HEK293 (cell line): ENCODE results near the gene PFDN1.

Experiments used
- CTCF ChIA-PET: fragments of 350-600 bp; formaldehyde crosslinking; extraction: SDS; loops from one replicate; lab custom pipeline; 2021; ENCODE audit warnings: antibody characterized with exemption; lab: Yijun Ruan, JAX
- POLR2A ChIA-PET: fragments of 300-600 bp; formaldehyde crosslinking; extraction: SDS; loops from one replicate; lab custom pipeline; 2020; ENCODE audit warnings: antibody characterized with exemption, inconsistent platforms; lab: Yijun Ruan, JAX
- H3K27ac ChIP-seq: fragments of 200-500 bp; sonication (Bioruptor generic); 2 replicates; pipeline ENCODE4 v1.5.1; 2014; ENCODE audit warnings: low read depth, low read length, control low read depth, inconsistent platforms; ENCODE audit errors: extremely low read depth
- H3K36me3 ChIP-seq, 2 experiments: fragments of 200-500 bp in 1 of 2; sonication (Bioruptor generic) in 1 of 2; 1 replicate in 1 of 2; 2 replicates in 1 of 2; pipeline ENCODE4 v1.5.1; 2014 to 2017; ENCODE audit warnings: inconsistent platforms in 2 of 2, low read length in 2 of 2; ENCODE audit not compliant: control insufficient read depth in 2 of 2, insufficient read depth in 1 of 2
- H3K4me1 ChIP-seq: fragments of 200-500 bp; sonication (Bioruptor generic); 2 replicates; pipeline ENCODE4 v1.5.1; 2014; ENCODE audit warnings: mild to moderate bottlenecking, low read length, inconsistent platforms; ENCODE audit not compliant: control insufficient read depth, insufficient read depth
- H3K4me3 ChIP-seq: 2 replicates; pipeline ENCODE4 v1.5.1; 2011; ENCODE audit warnings: low read depth, mild to moderate bottlenecking, control low read depth, low read length, moderate library complexity
- H3K9me3 ChIP-seq: fragments of 200-500 bp; sonication (Bioruptor generic); 2 replicates; pipeline ENCODE4 v1.5.1; 2014; ENCODE audit warnings: low read depth, low read length, inconsistent platforms; ENCODE audit not compliant: control insufficient read depth, insufficient read depth
- KLF9 ChIP-seq: fragments of 450-650 bp; formaldehyde crosslinking; IDR thresholded peaks from 2 replicates; pipeline ENCODE4 v1.5.1; 2016; ENCODE audit warnings: missing biosample characterization, missing genetic modification characterization, low read depth
- MEIS1 ChIP-seq: sonication (generic); formaldehyde crosslinking; IDR thresholded peaks from 2 replicates; pipeline ENCODE4 v1.8.1; 2022; ENCODE audit warnings: missing genetic modification reagents, mild to moderate bottlenecking, borderline replicate concordance
- PRDM1 ChIP-seq: fragments of 450-650 bp; formaldehyde crosslinking; IDR thresholded peaks from 2 replicates; pipeline ENCODE4; 2016; ENCODE audit warnings: missing biosample characterization, missing genetic modification characterization
- SCRT1 ChIP-seq: fragments of 450-650 bp; formaldehyde crosslinking; IDR thresholded peaks from 2 replicates; pipeline ENCODE4 v1.5.1; 2016; ENCODE audit warnings: missing biosample characterization, missing genetic modification characterization, borderline replicate concordance
- ZFP37 ChIP-seq: fragments of 450-650 bp; formaldehyde crosslinking; IDR thresholded peaks from 2 replicates; pipeline ENCODE4 v1.5.1; 2016; ENCODE audit warnings: missing biosample characterization, missing genetic modification characterization
- ZFP69B ChIP-seq: fragments of 450-650 bp; formaldehyde crosslinking; IDR thresholded peaks from 2 replicates; pipeline ENCODE4 v1.5.1; 2016; ENCODE audit warnings: missing biosample characterization, missing genetic modification characterization
- ZNF133 ChIP-seq: fragments of 450-650 bp; formaldehyde crosslinking; IDR thresholded peaks from 2 replicates; pipeline ENCODE4 v1.5.1; 2016; ENCODE audit warnings: missing biosample characterization, missing genetic modification characterization
- ZNF19 ChIP-seq: fragments of 450-650 bp; formaldehyde crosslinking; IDR thresholded peaks from 2 replicates; pipeline ENCODE4; 2016; ENCODE audit warnings: missing biosample characterization, missing genetic modification characterization, low read depth
- ZNF221 ChIP-seq: fragments of 450-650 bp; formaldehyde crosslinking; IDR thresholded peaks from 2 replicates; pipeline ENCODE4 v1.5.1; 2017; ENCODE audit warnings: missing biosample characterization, missing genetic modification characterization, borderline replicate concordance
- ZNF274 ChIP-seq, 2 experiments: fragments of 200-500 bp in 1 of 2; fragments of 450-650 bp in 1 of 2; sonication (Bioruptor generic) in 1 of 2; formaldehyde crosslinking in 1 of 2; IDR thresholded peaks; 2 replicates each; pipeline versions ENCODE4 v1.5.1 to v1.6.1; 2014 to 2016; ENCODE audit warnings: borderline replicate concordance in 1 of 2, inconsistent platforms in 1 of 2, low read length in 1 of 2, missing biosample characterization in 1 of 2, missing genetic modification characterization in 1 of 2
- ZNF404 ChIP-seq: fragments of 450-650 bp; formaldehyde crosslinking; IDR thresholded peaks from 2 replicates; pipeline ENCODE4 v1.5.1; 2017; ENCODE audit warnings: missing biosample characterization, missing genetic modification characterization
- ZNF518A ChIP-seq: fragments of 450-650 bp; formaldehyde crosslinking; conservative IDR thresholded peaks from 2 replicates; pipeline ENCODE4 v1.5.1; 2016; ENCODE audit warnings: low read depth, missing biosample characterization, missing genetic modification characterization
- ZNF544 ChIP-seq: fragments of 450-650 bp; formaldehyde crosslinking; IDR thresholded peaks from 2 replicates; pipeline ENCODE4 v1.5.0; 2017; ENCODE audit warnings: missing biosample characterization, missing genetic modification characterization
- ZNF626 ChIP-seq: fragments of 450-650 bp; sonication (Bioruptor Pico); formaldehyde crosslinking; IDR thresholded peaks from 2 replicates; pipeline ENCODE4 v1.5.1; 2018; ENCODE audit warnings: missing biosample characterization, missing genetic modification characterization, inconsistent platforms
- ZNF658 ChIP-seq: fragments of 450-650 bp; formaldehyde crosslinking; IDR thresholded peaks from 2 replicates; pipeline ENCODE4; 2016; ENCODE audit warnings: missing biosample characterization, missing genetic modification characterization
- ZNF837 ChIP-seq: fragments of 450-650 bp; formaldehyde crosslinking; IDR thresholded peaks from 2 replicates; pipeline ENCODE4 v1.5.1; 2016; ENCODE audit warnings: missing biosample characterization, missing genetic modification characterization
- ZSCAN4 ChIP-seq: fragments of 450-650 bp; formaldehyde crosslinking; IDR thresholded peaks from 2 replicates; pipeline ENCODE4 v1.5.1; 2017; ENCODE audit warnings: missing biosample characterization, missing genetic modification characterization
- ZXDB ChIP-seq: fragments of 450-650 bp; formaldehyde crosslinking; IDR thresholded peaks from 2 replicates; pipeline ENCODE4 v1.5.1; 2016; ENCODE audit warnings: missing biosample characterization, missing genetic modification characterization
- TF ChIP-seq, protein P1 (sequence below): fragments of 450-650 bp; formaldehyde crosslinking; IDR thresholded peaks from 2 replicates; pipeline ENCODE4 v1.5.1; 2017; ENCODE audit warnings: missing biosample characterization, missing genetic modification characterization
- TF ChIP-seq, protein P2 (sequence below): fragments of 450-650 bp; formaldehyde crosslinking; IDR thresholded peaks from 2 replicates; pipeline ENCODE4 v1.5.1; 2016; ENCODE audit warnings: missing biosample characterization, missing genetic modification characterization

The PFDN1 gene

GRCh38 chr5:140244525-140245025, 58.3 kb downstream of the PFDN1 start (continued):
- TF ChIP-seq ZNF658 (tag by site-specific recombination) (no peak), ZNF626 (tag by site-specific recombination) (no peak), ZXDB (tag by site-specific recombination) (peak; percentile 51; the same call in 1 of the 2 replicates)

- peaks cover 0 to 35% of the 10 kb centered on the region in 2 experiments; a peak in 2 of 3 replicates for H3K36me3 ChIP-seq
- peaks cover 20% of the 10 kb centered on the region for H3K4me1 ChIP-seq
- TF ChIP-seq ZNF518A (tag by site-specific recombination) (no peak), ZFP37 (tag by site-specific recombination) (no peak), MEIS1 (CRISPR knock-in tag) (no peak), ZSCAN4 (tag by site-specific recombination) (no peak), PRDM1 (tag by site-specific recombination) (no peak)
- H3K9me3 ChIP-seq, result no peaks in the 10 kb centered on the region
- no peak overlapping the region for H3K4me3 ChIP-seq
- POLR2A ChIA-PET, result interaction anchor here (0.7 to 8.9 kb wide), 7 partner anchors 54 to 404 kb away, joined by 3 to 130 read pairs (median 5); partner anchors contain the start of genes ANKHD1, CYSTM1, HBEGF and IK
- CTCF ChIA-PET, result interaction anchor here (0.6 to 14.6 kb wide), 27 partner anchors 8 to 477 kb away, joined by 3 to 660 read pairs (median 5); partner anchors contain the start of genes CYSTM1, HBEGF and SLC4A9
- H3K27ac ChIP-seq, result no peak overlapping the region
Measured at GRCh38 chr5:140243706-140244250, 59.1 kb downstream of the PFDN1 start.

- POLR2A ChIA-PET, result interaction anchor here (8.9 kb wide), 1 partner anchor 103 kb away, joined by 130 read pairs; the partner anchor contains the start of gene HBEGF
- Histone ChIP-seq H3K4me3 (no peak overlapping the region), H3K9me3 (no peaks in the 10 kb centered on the region), H3K4me1 (peaks cover 20% of the 10 kb centered on the region), H3K36me3 (peaks cover 0 to 32% of the 10 kb centered on the region in 2 experiments; a peak in 2 of 3 replicates), H3K27ac (no peak overlapping the region)
- CTCF ChIA-PET, result interaction anchor here (0.6 to 14.6 kb wide), 21 partner anchors 7 to 684 kb away, joined by 3 to 660 read pairs (median 5); partner anchors contain the start of genes CYSTM1, HBEGF and SLC4A9
- TF ChIP-seq ZNF544 (tag by site-specific recombination) (no peak), KLF9 (no peak), ZNF274 (IDR thresholded peaks at IDR 0.05; ENCODE audit: low read length) (no peak), ZNF274 (tag by site-specific recombination; IDR thresholded peaks at IDR 0.05; ENCODE audit: borderline replicate concordance) (no peak), MEIS1 (CRISPR knock-in tag) (no peak), ZNF133 (tag by site-specific recombination) (no peak), ZNF837 (tag by site-specific recombination) (no peak), ZNF404 (tag by site-specific recombination) (no peak), ZNF19 (tag by site-specific recombination) (no peak), ZNF221 (tag by site-specific recombination) (no peak), SCRT1 (no peak), ZFP69B (tag by site-specific recombination) (no peak)
- TF ChIP-seq, protein P1, sequence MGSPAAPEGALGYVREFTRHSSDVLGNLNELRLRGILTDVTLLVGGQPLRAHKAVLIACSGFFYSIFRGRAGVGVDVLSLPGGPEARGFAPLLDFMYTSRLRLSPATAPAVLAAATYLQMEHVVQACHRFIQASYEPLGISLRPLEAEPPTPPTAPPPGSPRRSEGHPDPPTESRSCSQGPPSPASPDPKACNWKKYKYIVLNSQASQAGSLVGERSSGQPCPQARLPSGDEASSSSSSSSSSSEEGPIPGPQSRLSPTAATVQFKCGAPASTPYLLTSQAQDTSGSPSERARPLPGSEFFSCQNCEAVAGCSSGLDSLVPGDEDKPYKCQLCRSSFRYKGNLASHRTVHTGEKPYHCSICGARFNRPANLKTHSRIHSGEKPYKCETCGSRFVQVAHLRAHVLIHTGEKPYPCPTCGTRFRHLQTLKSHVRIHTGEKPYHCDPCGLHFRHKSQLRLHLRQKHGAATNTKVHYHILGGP (tag by site-specific recombination), result no peak
- TF ChIP-seq, protein P2, sequence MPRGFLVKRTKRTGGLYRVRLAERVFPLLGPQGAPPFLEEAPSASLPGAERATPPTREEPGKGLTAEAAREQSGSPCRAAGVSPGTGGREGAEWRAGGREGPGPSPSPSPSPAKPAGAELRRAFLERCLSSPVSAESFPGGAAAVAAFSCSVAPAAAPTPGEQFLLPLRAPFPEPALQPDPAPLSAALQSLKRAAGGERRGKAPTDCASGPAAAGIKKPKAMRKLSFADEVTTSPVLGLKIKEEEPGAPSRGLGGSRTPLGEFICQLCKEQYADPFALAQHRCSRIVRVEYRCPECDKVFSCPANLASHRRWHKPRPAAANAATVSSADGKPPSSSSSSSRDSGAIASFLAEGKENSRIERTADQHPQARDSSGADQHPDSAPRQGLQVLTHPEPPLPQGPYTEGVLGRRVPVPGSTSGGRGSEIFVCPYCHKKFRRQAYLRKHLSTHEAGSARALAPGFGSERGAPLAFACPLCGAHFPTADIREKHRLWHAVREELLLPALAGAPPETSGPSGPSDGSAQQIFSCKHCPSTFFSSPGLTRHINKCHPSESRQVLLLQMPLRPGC (tag by site-specific recombination), result no peak
Measured at GRCh38 chr5:140242890-140243585, 59.9 kb downstream of the PFDN1 start.
